HG02798 (cell line): ENCODE results near the gene DIAPH2.
"Not testable (repeated sequence)": the region's sequence is repeated elsewhere in the genome, so short reads cannot be mapped to it uniquely, and the experiment has no call there.

ENCODE experiments used
- ATAC-seq: cut with Tn5 transposase; IDR thresholded peaks from one replicate; pipeline ENCODE4 v1.9.1; 2021; ENCODE audit warnings: mild to moderate bottlenecking; ENCODE audit not compliant: unreplicated experiment, poor library complexity

Gene DIAPH2

DNA sequence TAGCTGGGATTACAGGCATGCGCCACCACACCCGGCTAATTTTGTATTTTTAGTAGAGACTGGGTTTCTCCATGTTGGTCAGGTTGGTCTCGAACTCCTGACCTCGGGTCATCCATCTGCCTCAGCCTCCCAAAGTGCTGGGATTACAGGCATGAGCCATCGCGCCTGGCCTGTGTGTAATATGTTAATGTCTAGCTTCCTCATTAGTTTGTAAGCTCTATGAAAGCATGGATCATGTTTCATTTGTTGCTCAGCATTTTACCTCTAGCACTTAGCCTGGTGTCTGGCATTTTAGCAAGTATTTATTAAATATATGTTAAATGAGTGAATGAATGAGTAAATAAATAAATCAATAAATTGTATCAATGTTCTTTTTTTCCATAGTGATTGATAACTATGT is 29.8 kb downstream of the DIAPH2 start:
- not testable (repeated sequence) for ATAC-seq

- no peak for ATAC-seq
These were observed 30.8 kb downstream of the DIAPH2 start for GRCh38 chrX:96715481-96715880.

- no peak for ATAC-seq
These were observed 34.7 kb downstream of the DIAPH2 start for GRCh38 chrX:96719161-96719875.

GRCh38 chrX:96721354-96721753 is 36.7 kb downstream of the DIAPH2 start:
- peak; percentile 100 for ATAC-seq

DNA sequence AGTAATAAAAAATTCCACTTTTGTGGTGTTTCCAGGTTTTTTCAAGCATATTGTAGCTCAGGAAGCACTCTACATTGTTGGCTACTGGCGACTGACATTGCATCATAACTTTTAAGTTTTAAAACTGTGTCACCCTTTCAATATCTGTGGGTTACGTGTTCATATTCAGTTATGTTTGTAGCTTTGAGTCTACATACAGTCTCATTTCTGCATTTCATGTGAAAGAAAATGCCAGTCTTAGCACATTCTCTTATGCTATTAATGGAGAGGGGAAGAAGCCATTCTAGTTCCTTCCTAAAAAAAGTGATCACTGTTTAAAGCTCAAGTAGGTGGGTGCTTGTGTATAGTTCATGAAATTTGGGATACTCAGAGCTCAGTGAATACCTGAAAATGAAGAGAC is 38.1 kb downstream of the DIAPH2 start:
- ATAC-seq: no peak

DNA sequence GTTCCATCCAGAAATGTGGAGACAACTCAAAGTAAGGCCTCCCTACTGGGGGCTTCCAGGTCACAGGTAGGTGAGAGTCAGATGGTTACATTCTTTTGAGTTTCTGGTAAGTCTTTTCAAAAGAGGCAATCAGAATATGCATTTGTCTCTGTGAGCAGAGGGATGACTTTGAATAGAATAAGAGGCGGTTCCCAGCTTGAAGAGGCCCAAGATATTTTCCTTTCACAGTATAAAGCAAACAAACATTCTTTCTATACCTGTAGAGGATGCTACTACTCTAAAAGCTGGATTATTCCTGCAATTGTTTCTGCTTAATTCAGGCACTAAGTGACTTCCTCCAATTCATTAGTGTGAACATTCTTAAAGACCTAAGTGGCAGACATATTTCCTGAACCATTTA is 44.4 kb downstream of the DIAPH2 start:
- no peak for ATAC-seq

DNA sequence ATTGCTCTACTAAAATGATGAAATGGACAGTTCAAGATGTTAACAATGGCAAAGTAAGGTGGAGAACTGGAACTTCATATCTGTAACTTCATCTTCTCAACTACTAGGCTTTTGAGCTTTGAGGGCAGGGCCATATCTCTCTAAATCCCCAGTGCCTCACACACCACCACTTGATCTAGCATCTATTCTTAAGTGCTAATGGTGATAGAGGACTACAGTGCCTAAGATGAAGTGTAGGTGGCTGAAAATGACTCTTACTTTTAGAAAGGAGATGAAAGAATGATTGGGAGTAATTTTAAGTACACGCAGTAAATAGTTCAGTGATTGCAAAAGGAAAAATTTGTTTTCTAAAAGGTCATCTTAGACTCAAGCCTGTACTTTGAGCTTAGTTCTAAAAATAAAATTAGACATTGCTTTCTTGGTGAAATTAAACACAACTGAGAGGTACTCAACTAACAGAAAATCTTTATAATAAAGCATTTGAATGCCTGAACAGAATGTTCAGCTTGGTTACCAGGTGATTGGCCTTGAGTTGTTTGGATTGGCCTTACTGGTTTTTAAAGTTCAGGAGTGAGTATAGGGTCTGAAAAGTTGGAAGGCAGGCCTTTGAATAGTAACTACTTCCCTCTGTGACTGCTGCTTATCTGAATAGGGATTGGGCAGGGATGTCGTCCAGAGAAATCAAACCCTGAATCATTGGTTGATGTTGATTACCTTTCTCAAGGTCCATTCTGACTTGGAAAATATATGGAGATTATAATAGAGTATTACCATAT is 45.4 kb downstream of the DIAPH2 start:
- no peak for ATAC-seq

GRCh38 chrX:96731000-96731399 is 46.4 kb downstream of the DIAPH2 start:
- ATAC-seq: not testable (repeated sequence)

- ATAC-seq: no peak
These were observed 58.9 kb downstream of the DIAPH2 start for GRCh38 chrX:96743367-96744073.

DNA sequence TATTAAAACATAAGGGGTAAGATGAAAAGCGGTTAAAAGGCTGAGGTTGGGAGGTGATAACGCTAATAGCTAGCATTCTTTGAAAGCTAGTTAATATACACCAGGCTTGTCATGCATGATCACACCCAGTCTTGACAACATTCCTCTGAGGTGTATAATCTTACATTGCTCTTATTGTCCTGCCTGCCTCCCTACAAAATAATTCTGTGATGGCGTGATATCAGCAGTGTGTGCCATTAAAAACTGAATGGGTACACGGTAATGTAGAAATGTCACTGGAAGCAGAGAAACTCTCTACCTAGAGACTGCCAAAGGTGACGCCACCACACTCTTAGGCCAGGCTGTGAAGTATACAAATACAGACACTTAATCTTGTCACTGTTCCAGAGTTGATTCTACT is 68.1 kb downstream of the DIAPH2 start:
- ATAC-seq: no peak

GRCh38 chrX:96753230-96753629 is 68.6 kb downstream of the DIAPH2 start:
- ATAC-seq: no peak

DNA sequence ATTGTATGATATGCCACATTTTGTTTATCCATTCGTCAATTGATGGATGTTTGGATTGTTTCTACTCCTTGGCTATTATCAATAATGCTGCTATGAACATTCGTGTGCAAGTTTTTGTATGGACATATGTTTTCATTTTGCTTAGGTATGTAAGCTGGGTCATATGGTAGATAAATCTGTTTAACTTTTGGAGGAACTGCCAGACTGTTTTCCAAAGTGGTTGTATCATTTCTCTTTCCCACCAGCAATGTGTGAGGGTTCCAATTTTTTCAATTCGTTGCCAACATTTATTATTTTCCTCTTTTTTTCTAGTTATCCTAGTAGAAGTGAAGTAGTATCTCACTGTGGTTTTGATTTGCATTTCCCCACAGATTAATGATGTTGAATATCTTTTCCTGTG is 71.8 kb downstream of the DIAPH2 start:
- ATAC-seq: no peak

- no peak for ATAC-seq
These were observed 76.9 kb downstream of the DIAPH2 start for GRCh38 chrX:96761566-96761965.

DNA sequence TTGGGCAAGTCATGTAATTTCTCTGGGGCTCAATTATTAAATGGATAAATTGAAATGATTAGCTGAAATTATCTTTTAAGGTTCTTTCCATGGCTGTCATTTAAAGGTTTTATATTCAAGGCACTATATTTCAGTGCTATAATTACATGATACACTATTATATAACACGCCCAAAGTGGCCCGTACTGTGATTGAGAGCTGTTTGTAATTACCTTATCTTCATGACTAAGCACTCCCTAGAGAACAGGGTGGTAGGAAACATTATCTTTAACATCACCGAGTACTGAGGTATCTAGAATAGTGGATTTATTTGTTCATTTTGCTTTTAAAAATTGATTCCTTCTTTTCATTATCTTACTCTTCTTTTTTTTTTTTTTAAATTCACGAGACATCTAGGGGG is 79.0 kb downstream of the DIAPH2 start:
- no peak for ATAC-seq

DNA sequence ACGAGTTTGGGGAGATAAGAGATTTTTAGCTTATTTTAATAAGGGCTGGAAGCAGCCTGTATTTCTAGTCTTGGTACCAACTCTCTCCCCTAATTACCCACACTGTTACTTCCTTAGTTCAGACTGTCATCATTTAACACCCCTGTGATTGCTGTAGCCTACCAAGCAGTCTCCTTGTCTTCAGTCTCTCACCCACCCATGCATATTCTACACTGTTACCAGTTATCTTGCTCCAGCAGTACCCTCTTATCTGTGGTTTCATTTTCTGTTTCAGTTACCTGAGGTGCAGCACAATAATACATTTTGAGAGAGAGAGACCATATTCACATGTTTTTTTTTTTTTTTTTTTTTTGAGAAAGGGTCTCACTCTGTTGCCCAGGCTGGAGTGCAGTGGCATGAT is 80.2 kb downstream of the DIAPH2 start:
- ATAC-seq: peak; percentile 83

GRCh38 chrX:96770315-96770714 is 85.7 kb downstream of the DIAPH2 start:
- no peak for ATAC-seq

- ATAC-seq: no peak
These were observed 86.8 kb downstream of the DIAPH2 start for GRCh38 chrX:96771486-96771885.

DNA sequence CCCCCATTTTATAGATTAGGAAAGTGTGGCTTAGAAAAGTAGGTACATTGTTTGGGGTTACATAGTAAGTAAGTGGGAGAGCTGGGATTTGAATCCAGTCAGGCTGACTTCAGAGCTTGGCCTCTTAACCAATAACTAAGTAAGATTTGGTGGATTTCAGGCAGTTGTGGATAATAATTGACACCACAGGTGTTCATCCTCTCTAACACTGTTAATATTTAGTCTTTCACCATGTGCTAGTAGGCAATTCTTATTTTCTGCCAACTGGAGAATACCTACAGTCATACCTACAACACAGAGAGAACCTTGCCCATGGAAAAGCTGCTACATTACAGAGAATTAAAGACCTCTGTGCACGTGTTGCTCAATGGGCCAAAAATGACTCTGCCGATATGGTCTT is 89.5 kb downstream of the DIAPH2 start:
- no peak for ATAC-seq

DNA sequence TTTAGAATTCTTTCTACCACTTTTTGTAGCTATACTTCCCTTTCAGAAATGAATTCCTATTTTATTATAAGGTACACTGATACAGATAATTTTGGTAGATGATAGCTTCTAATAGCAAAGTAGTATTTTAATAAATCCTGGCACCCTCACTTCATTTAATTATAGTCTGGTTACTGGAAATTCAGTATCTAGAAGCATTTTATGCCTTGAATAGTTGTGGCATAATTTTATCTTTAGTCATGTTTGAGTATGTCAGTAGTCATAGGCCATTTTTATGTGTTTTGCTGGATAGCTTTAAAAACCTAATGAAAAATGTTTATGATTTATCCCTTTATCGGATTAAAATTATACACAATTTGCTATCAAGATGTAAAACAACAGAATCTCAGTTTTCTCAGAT is 92.3 kb downstream of the DIAPH2 start:
- ATAC-seq: no peak

- ATAC-seq: no peak
These were observed 106.9 kb downstream of the DIAPH2 start for GRCh38 chrX:96791559-96791958.

DNA sequence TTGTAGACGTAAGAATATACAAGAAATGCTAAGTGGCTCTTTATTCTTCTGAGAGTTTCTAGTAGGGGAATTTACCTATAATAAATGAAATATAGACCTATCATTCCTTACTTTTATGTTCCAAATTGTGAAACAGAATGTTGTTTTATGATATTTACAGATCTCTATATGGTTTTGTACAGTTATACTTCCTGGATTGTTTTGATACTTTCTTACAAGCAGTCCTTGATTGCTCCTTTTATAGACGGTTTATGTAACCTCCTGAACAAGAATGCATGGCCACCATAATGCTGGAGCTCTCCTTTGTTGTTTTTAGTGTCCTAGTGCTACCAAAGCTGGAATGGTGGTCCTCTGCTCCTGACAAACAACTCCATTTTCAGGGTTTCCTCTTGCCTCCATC is 107.4 kb downstream of the DIAPH2 start:
- ATAC-seq: no peak
